ENCODE data around the gene PRKCH.

- TF ChIP-seq EZH2 (IDR thresholded peaks at IDR 0.05; ENCODE audit: insufficient read depth, poor library complexity, severe bottlenecking) (no peak), EZH2phosphoT487 (IDR thresholded peaks at IDR 0.05; ENCODE audit: insufficient read depth, low read depth) (no peak)
Observed at GRCh38 chr14:61315313-61315712, 6.1 kb upstream of the PRKCH start.

All from GM23248 (cell line).